ENCODE data around the gene BIK. TPM values are rescaled to one million over a fixed set of nuclear protein-coding genes. Genes with fewer than 3 reads are reported as not detected.

The BIK gene
- total RNA-seq, 1 experiment from 2014 or later: 2.0 TPM

DNA sequence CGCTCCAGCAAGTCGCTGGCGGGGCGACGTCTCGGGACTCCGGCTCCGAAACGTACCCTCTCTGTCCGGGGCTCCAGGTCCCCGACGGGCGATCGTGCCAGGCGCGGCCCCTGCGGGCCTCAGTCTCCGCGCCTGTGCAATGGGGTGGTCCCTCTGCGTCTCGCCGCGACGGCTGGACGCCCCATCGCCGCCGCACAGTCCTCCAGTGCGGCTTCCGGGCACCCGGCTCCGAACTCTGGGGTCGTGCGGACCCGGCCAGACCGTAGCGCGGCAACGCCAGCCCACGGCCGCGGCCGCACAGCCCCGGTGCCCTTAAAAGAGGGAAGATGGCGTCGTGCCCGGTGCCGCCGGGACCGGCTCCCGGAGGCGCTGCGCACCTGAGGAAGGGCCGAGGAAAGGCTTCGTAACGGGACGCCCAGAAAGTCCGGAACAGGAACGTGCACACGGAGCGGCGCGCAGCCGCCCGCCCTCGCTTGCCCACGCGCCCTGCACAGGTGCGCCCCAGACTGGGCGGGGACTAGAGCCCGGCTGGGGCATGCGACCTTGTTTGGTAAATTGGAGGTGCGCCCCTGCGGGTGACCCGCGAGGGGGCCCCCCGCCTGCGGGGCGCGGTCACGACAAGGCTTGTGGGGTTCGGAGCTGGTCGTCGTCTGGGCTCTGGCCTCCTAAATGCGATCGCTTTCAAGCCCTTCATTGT lies 525 bp downstream of the BIK start:
- intact Hi-C loops (cut with micrococcal nuclease; ENCODE audit: unreplicated experiment): no loop called here

DNA sequence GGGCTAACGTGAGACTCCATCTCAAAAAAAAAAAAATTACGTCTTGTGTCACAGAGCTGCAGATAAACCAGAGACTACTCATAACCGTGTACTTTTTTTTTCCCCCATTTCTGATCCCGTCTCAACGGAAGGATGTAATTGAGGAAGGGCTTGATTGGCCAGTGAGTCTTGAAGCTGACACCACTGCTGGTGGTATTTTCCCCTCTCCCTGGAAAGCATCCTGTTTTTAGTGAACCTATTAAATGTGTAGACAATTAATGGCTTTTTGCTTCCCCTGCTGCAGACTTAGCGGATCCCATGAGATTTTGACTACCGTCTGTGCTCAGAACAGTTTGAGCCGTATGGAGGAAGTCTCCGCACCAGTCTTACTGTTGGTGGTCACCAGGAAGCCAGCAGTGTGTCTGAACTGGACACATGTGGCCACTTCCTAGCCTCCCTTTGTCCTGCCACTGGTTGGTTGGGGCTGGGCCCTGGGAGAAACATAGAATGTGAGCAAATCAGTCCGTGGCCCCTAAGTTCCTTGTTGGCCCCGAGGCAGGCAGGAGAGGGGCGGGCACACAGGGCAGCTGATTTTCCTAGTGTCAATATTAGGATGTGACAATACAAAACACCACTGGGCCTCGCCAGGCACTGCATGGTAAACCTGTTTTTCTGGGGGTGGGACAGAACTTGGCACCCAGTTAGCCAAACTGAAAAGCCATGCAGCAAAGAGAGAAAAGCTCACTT lies 3.1 kb downstream of the BIK start:
- no peak for TF ChIP-seq CTCF (conservative IDR thresholded peaks at IDR 0.05; ENCODE audit: low read depth, low read length)
- TF ChIP-seq EZH2 (IDR thresholded peaks at IDR 0.05; ENCODE audit: borderline replicate concordance, low read depth, low read length, poor library complexity, severe bottlenecking): no peak
- POLR2A ChIA-PET (ENCODE audit: low non-redundant PET): interaction anchor here (0.6 to 0.7 kb wide), 3 partner anchors 333 to 603 kb away, joined by 3 to 10 read pairs (median 7); no protein-coding TSS in a partner anchor
- peak overlapping the region; percentile 17 for H3K27ac ChIP-seq (ENCODE audit: low read depth, low read length, poor library complexity, severe bottlenecking)
- peak; percentile 83 for DNase-seq (ENCODE audit: low spot score)
- intact Hi-C loops (cut with micrococcal nuclease; ENCODE audit: unreplicated experiment): no loop called here
- H3K4me3 ChIP-seq (ENCODE audit: low read depth, low read length, poor library complexity, severe bottlenecking): no peak overlapping the region
- no peaks in the 10 kb centered on the region for H3K36me3 ChIP-seq (ENCODE audit: insufficient read depth, low read length, poor library complexity, severe bottlenecking)
- H3K9me3 ChIP-seq (ENCODE audit: low read depth, low read length, poor library complexity, severe bottlenecking): no peaks in the 10 kb centered on the region
- peaks cover 11% of the 10 kb centered on the region for H3K4me1 ChIP-seq (ENCODE audit: insufficient read depth, low read length, poor library complexity, severe bottlenecking)
- CTCF ChIA-PET: interaction anchor here (0.6 to 0.7 kb wide), 2 partner anchors 21 to 29 kb away, joined by 4 read pairs; no protein-coding TSS in a partner anchor
- no TSS peak for BruUV-seq (replicated peaks)
- peaks cover 7% of the 10 kb centered on the region for H3K27me3 ChIP-seq (replicated peaks; ENCODE audit: insufficient read depth, low read depth, low read length, poor library complexity)

More for the DNA sequence above, 525 bp downstream of the BIK start:
- peak overlapping the region; percentile 57 for H3K4me3 ChIP-seq (ENCODE audit: low read depth, low read length, poor library complexity, severe bottlenecking)
- ChIA-PET POLR2A (ENCODE audit: low non-redundant PET) (no interaction called here), CTCF (no interaction called here)
- BruUV-seq (replicated peaks): no TSS peak
- H3K4me1 ChIP-seq (ENCODE audit: insufficient read depth, low read length, poor library complexity, severe bottlenecking): peaks cover 11% of the 10 kb centered on the region
- H3K36me3 ChIP-seq (ENCODE audit: insufficient read depth, low read length, poor library complexity, severe bottlenecking): no peaks in the 10 kb centered on the region
- no peak for TF ChIP-seq CTCF (conservative IDR thresholded peaks at IDR 0.05; ENCODE audit: low read depth, low read length)
- TF ChIP-seq EZH2 (IDR thresholded peaks at IDR 0.05; ENCODE audit: borderline replicate concordance, low read depth, low read length, poor library complexity, severe bottlenecking): no peak
- no peaks in the 10 kb centered on the region for H3K9me3 ChIP-seq (ENCODE audit: low read depth, low read length, poor library complexity, severe bottlenecking)
- no peak for DNase-seq (ENCODE audit: low spot score)
- H3K27me3 ChIP-seq (replicated peaks; ENCODE audit: insufficient read depth, low read depth, low read length, poor library complexity): peaks cover 7% of the 10 kb centered on the region
- no peak overlapping the region for H3K27ac ChIP-seq (ENCODE audit: low read depth, low read length, poor library complexity, severe bottlenecking)

DNA sequence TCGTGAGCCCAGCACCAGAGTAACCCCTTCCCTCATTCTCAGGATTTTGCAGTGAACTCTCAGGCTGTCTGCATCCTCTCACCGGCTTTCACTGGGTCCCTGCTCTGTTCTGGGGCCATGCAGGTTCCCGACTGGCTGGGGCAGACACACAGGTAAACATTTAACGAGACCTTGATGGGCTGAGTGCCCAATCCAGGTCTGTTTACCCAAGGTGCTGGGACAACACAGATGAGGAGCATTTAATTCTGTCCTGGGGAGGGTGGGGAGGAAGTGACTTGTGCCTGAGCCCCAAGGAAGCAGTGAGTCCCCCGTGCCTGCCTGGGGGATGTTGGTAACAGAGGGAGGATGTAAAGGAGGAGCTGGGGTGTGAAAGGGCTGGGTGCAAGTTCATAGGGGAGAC lies 4.4 kb downstream of the BIK start:
- H3K9me3 ChIP-seq (ENCODE audit: low read depth, low read length, poor library complexity, severe bottlenecking): no peaks in the 10 kb centered on the region
- ChIA-PET POLR2A (ENCODE audit: low non-redundant PET) (no interaction called here), CTCF (no interaction called here)
- H3K36me3 ChIP-seq (ENCODE audit: insufficient read depth, low read length, poor library complexity, severe bottlenecking): no peaks in the 10 kb centered on the region
- no peak for DNase-seq (ENCODE audit: low spot score)
- H3K4me3 ChIP-seq (ENCODE audit: low read depth, low read length, poor library complexity, severe bottlenecking): no peak overlapping the region
- intact Hi-C loops (cut with micrococcal nuclease; ENCODE audit: unreplicated experiment): no loop called here
- no peak overlapping the region for H3K27ac ChIP-seq (ENCODE audit: low read depth, low read length, poor library complexity, severe bottlenecking)
- H3K4me1 ChIP-seq (ENCODE audit: insufficient read depth, low read length, poor library complexity, severe bottlenecking): peaks cover 11% of the 10 kb centered on the region
- TF ChIP-seq EZH2 (IDR thresholded peaks at IDR 0.05; ENCODE audit: borderline replicate concordance, low read depth, low read length, poor library complexity, severe bottlenecking): no peak
- BruUV-seq (replicated peaks): no TSS peak
- H3K27me3 ChIP-seq (replicated peaks; ENCODE audit: insufficient read depth, low read depth, low read length, poor library complexity): peaks cover 6% of the 10 kb centered on the region
